Lung (tissue), 12 donors: ENCODE measurements around the gene TTC7B. TPM values are rescaled to one million over a fixed set of nuclear protein-coding genes. Genes with fewer than 3 reads are reported as not detected.
A peak's percentile ranks its signal among the peaks of the same experiment; 100 is the strongest.

Experiments used
- ATAC-seq: fragments of 200-7000 bp; cut with Tn5 transposase; one replicate; pipeline ENCODE4 v1.9.1; 2020; ENCODE audit warnings: moderate number of reproducible peaks; ENCODE audit not compliant: insufficient read depth, low FRiP score
- DNase-seq, 3 donors: peaks; one replicate each; pipeline ENCODE4 v3.0.0-alpha.2; 2013 to 2017
- H3K27ac ChIP-seq, 2 donors: one replicate each; pipeline ENCODE4 v1.5.1; 2013; ENCODE audit warnings: mild to moderate bottlenecking in 2 of 2, moderate library complexity in 2 of 2, control low read depth in 1 of 2, inconsistent platforms in 1 of 2, low read depth in 1 of 2, low read length in 1 of 2
- H3K27me3 ChIP-seq, 3 donors: one replicate each; pipeline ENCODE4 v1.5.1; 2013; ENCODE audit warnings: low read length in 2 of 3; ENCODE audit not compliant: control insufficient read depth in 3 of 3, insufficient read depth in 3 of 3
- H3K36me3 ChIP-seq, 4 donors: one replicate each; pipeline ENCODE4 v1.5.1; 2013; ENCODE audit warnings: low read length in 4 of 4, mild to moderate bottlenecking in 1 of 4, moderate library complexity in 1 of 4; ENCODE audit not compliant: control insufficient read depth in 4 of 4, insufficient read depth in 4 of 4
- H3K4me1 ChIP-seq, 5 donors: one replicate each; pipeline ENCODE4 v1.5.1; 2013; ENCODE audit warnings: low read length in 5 of 5, mild to moderate bottlenecking in 2 of 5, moderate library complexity in 1 of 5; ENCODE audit not compliant: control insufficient read depth in 5 of 5, insufficient read depth in 5 of 5
- H3K4me3 ChIP-seq: one replicate; pipeline ENCODE4 v1.5.1; 2013; ENCODE audit warnings: mild to moderate bottlenecking, control low read depth, moderate library complexity
- H3K9ac ChIP-seq, 2 donors: one replicate each; pipeline ENCODE4 v1.5.1; 2013; ENCODE audit warnings: low read length in 2 of 2, control low read depth in 1 of 2; ENCODE audit not compliant: insufficient read depth in 1 of 2
- H3K9me3 ChIP-seq, 4 donors: one replicate each; pipeline ENCODE4 v1.5.1; 2013; ENCODE audit warnings: low read length in 3 of 4, mild to moderate bottlenecking in 1 of 4, moderate library complexity in 1 of 4; ENCODE audit not compliant: control insufficient read depth in 4 of 4, insufficient read depth in 3 of 4
- CTCF ChIP-seq: IDR thresholded peaks from 2 replicates; pipeline ENCODE4 v1.5.1; 2012; ENCODE audit warnings: mild to moderate bottlenecking; ENCODE audit errors: control extremely low read depth, extremely low read depth
- WGBS, 2 donors: extraction: QIAGEN DNeasy Blood & Tissue Kit; methylation state at CpG; one replicate each; pipeline ENCODE4 v1.1.7; 2013; 5-methylcytosine and 5-hydroxymethylcytosine counted together
- polyA plus RNA-seq, 2 donors: library from polyadenylated mRNA; stranded (reverse); fragments of 200-250 nt; gene quantifications; one replicate each; pipeline ENCODE4 v1.2.1, GENCODE V29; 2013
- total RNA-seq, 2 donors: library from RNA; depleted of rRNA in 1 of 2; stranded (reverse); fragments of >200 nt in 1 of 2; gene quantifications; one replicate each; pipeline ENCODE4 v1.2.1, GENCODE V29; 2014 to 2021
- donor health status: control.
- donor health status: control.
- donor health status: Bipolar disorder and iron deficiency.
- donor health status: healthy.
- donor health status: DM: yes; HTN: yes; CAD: no.

TTC7B gene
- total and polyA plus RNA-seq, 4 donors, result 11.0 to 39.6 (median 23.0) TPM

DNA sequence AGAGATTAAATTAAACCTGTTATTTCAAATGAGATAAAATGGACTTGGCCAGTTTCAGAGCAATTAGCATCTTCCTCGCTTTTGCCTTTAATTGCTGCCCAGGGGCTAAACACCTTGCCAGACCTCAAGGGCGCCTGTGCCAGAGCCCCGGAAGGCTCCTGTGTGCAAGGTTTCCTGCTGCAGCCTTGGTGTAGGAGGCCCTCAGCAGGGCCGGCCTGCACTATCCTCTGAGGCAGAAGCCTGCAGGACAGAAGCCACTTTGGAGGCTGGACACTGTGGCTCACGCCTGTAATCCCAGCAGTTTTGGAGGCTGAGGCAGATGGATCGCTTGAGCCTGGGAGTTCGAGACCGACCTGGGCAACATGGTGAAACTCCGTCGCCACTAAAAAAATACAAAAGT, 269.0 kb downstream of the TTC7B start:
- H3K36me3 ChIP-seq, result peaks cover 0 to 3% (median 1%) of the 10 kb centered on the region in 4 donors
- ATAC-seq (no peak), DNase-seq (no peak)
- H3K27me3 ChIP-seq, result no peaks in the 10 kb centered on the region
- TF ChIP-seq CTCF, result no peak
- H3K9me3 ChIP-seq, result peaks cover 0 to 5% (median 0%) of the 10 kb centered on the region in 4 donors
- H3K4me1 ChIP-seq, result peaks cover 0 to 21% (median 11%) of the 10 kb centered on the region in 5 donors
- 96 to 97% methylated on average over 10 of the region's 10 CpGs for WGBS, 2 donors
- H3K4me3 ChIP-seq, result no peak overlapping the region
- H3K9ac ChIP-seq, result no peak overlapping the region
- H3K27ac ChIP-seq, result no peak overlapping the region

- peaks cover 0 to 21% (median 11%) of the 10 kb centered on the region in 5 donors for H3K4me1 ChIP-seq
- DNase-seq, result no peak
- 85 to 91% methylated on average over 9 of the region's 9 CpGs for WGBS, 2 donors
- TF ChIP-seq CTCF, result no peak
- no peak overlapping the region for H3K9ac ChIP-seq
- no peak for ATAC-seq
- peaks cover 0 to 3% (median under 1%) of the 10 kb centered on the region in 4 donors for H3K36me3 ChIP-seq
- H3K27me3 ChIP-seq, result no peaks in the 10 kb centered on the region
- H3K4me3 ChIP-seq, result no peak overlapping the region
- peak overlapping the region in 1 of 2 donors; percentile 56 for H3K27ac ChIP-seq
- peaks cover 0 to 5% (median 0%) of the 10 kb centered on the region in 4 donors for H3K9me3 ChIP-seq
Measured at GRCh38 chr14:90546767-90547166, 269.5 kb downstream of the TTC7B start.

- Histone ChIP-seq H3K36me3 (peaks cover 0 to 3% (median under 1%) of the 10 kb centered on the region in 4 donors), H3K27me3 (no peaks in the 10 kb centered on the region), H3K9ac (no peak overlapping the region), H3K4me3 (no peak overlapping the region), H3K27ac (peak overlapping the region in 1 of 2 donors; percentile 56), H3K4me1 (peaks cover 0 to 21% (median 11%) of the 10 kb centered on the region in 5 donors), H3K9me3 (peaks cover 0 to 5% (median 0%) of the 10 kb centered on the region in 4 donors)
- WGBS, 2 donors, result 82 to 83% methylated on average over 10 of the region's 10 CpGs
- ATAC-seq (no peak), DNase-seq (peak; percentile 68 to 77 (median 68))
- TF ChIP-seq CTCF, result no peak
Measured at GRCh38 chr14:90545966-90546751, 270.1 kb downstream of the TTC7B start.
